SK-N-SH (cell line): ENCODE data around the gene TTC14.
A peak's percentile ranks its signal among the peaks of the same experiment; 100 is the strongest.

Experiments used
- EP300 ChIP-seq, 2 experiments: IDR thresholded peaks; 2 replicates each; pipeline versions ENCODE4 v1.4.0 to v1.6.1; 2012; ENCODE audit warnings: borderline replicate concordance in 1 of 2, low read depth in 1 of 2, low read length in 1 of 2
- TF ChIP-seq, protein P1 (sequence below): fragments of 200-600 bp; sonication (generic); IDR thresholded peaks from 2 replicates; pipeline ENCODE4 v1.6.1; 2017; ENCODE audit warnings: antibody characterized with exemption, mild to moderate bottlenecking, moderate library complexity

GRCh38 chr3:180631317-180631716, 29.4 kb downstream of the TTC14 start:
- TF ChIP-seq, protein P1, sequence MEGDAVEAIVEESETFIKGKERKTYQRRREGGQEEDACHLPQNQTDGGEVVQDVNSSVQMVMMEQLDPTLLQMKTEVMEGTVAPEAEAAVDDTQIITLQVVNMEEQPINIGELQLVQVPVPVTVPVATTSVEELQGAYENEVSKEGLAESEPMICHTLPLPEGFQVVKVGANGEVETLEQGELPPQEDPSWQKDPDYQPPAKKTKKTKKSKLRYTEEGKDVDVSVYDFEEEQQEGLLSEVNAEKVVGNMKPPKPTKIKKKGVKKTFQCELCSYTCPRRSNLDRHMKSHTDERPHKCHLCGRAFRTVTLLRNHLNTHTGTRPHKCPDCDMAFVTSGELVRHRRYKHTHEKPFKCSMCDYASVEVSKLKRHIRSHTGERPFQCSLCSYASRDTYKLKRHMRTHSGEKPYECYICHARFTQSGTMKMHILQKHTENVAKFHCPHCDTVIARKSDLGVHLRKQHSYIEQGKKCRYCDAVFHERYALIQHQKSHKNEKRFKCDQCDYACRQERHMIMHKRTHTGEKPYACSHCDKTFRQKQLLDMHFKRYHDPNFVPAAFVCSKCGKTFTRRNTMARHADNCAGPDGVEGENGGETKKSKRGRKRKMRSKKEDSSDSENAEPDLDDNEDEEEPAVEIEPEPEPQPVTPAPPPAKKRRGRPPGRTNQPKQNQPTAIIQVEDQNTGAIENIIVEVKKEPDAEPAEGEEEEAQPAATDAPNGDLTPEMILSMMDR, result peak; percentile 39
- no peak for TF ChIP-seq EP300 (IDR thresholded peaks at IDR 0.05; ENCODE audit: borderline replicate concordance in 1 of 2, low read depth in 1 of 2, low read length in 1 of 2)
